ENCODE data around the gene PCYT1B. TPM values are rescaled to one million over a fixed set of nuclear protein-coding genes. Genes with fewer than 3 reads are reported as not detected.

Gene PCYT1B
- 0.21 and 0.34 TPM in 2 replicates for total RNA-seq

GRCh38 chrX:24647257-24648058 lies at the start of gene PCYT1B:
Gene PCYT1B (minus strand): TSS chrX:24647347. CDS start chrX:24647105, 242 bp downstream.

GRCh38 chrX:24693453-24694202 lies 46.5 kb upstream of the PCYT1B start, which contains the start of gene POLA1:
Gene POLA1 (plus strand): TSS chrX:24693918. CDS start chrX:24693962, 44 bp downstream.

Other genes with a start within 250 kb of the PCYT1B start
- 5.1 and 12.5 TPM in 2 replicates for gene PDK3, start 182.1 kb downstream of the PCYT1B start, total RNA-seq
- gene POLA1, start 46.6 kb upstream of the PCYT1B start, total RNA-seq: 7.5 and 10.8 TPM in 2 replicates